HepG2 (cell line): ENCODE data around the gene STK11. TPM values are rescaled to one million over a fixed set of nuclear protein-coding genes. Genes with fewer than 3 reads are reported as not detected.

Source experiments
- AGO1 ChIP-seq: fragments of 200-400 bp; formaldehyde crosslinking; IDR thresholded peaks from 2 replicates; pipeline ENCODE4 v1.6.1; 2017; ENCODE audit warnings: mild to moderate bottlenecking, low read depth, low read length, moderate library complexity; ENCODE audit not compliant: poor library complexity, severe bottlenecking
- ATF7 ChIP-seq, 2 experiments: fragments of 450-650 bp in 1 of 2; sonication (generic) in 1 of 2; formaldehyde crosslinking in 1 of 2; IDR thresholded peaks; 2 replicates each; pipeline versions ENCODE4 v1.4.0 to v1.6.1; 2016 to 2020; ENCODE audit warnings: antibody characterized with exemption in 1 of 2, mild to moderate bottlenecking in 1 of 2, missing genetic modification reagents in 1 of 2
- CBX5 ChIP-seq: sonication (generic); formaldehyde crosslinking; IDR thresholded peaks from 2 replicates; pipeline ENCODE4 v1.4.0; 2020; ENCODE audit warnings: missing genetic modification reagents, borderline replicate concordance
- DMAP1 ChIP-seq: IDR thresholded peaks from 2 replicates; pipeline ENCODE4 v1.6.1; 2016
- FOXP1 ChIP-seq, 2 experiments: fragments of 450-650 bp in 1 of 2; IDR thresholded peaks; 2 replicates each; pipeline ENCODE4 v1.6.1; 2017 to 2018; ENCODE audit warnings: antibody characterized with exemption in 1 of 2
- GABPB1 ChIP-seq: IDR thresholded peaks from 2 replicates; pipeline ENCODE4 v1.6.1; 2016; ENCODE audit warnings: mild to moderate bottlenecking, missing genetic modification reagents, moderate library complexity, missing compliant biosample characterization
- HNF4G ChIP-seq, 2 experiments: sonication (generic) in 1 of 2; formaldehyde crosslinking in 1 of 2; IDR thresholded peaks; 2 replicates each; pipeline versions ENCODE4 v1.4.0 to v1.6.1; 2011 to 2020; ENCODE audit warnings: borderline replicate concordance in 2 of 2, low read depth in 2 of 2, mild to moderate bottlenecking in 2 of 2, low read length in 1 of 2, missing genetic modification reagents in 1 of 2, moderate library complexity in 1 of 2
- KLF11 ChIP-seq: IDR thresholded peaks from 2 replicates; pipeline ENCODE4 v1.6.1; 2016; ENCODE audit warnings: missing compliant biosample characterization
- MAZ ChIP-seq, 2 experiments: sonication (generic) in 1 of 2; formaldehyde crosslinking in 1 of 2; IDR thresholded peaks; 2 replicates each; pipeline versions ENCODE4 v1.5.0 to v1.6.1; 2012 to 2020; ENCODE audit warnings: low read depth in 2 of 2, mild to moderate bottlenecking in 2 of 2, borderline replicate concordance in 1 of 2, improper control_type of control experiment in 1 of 2, low read length in 1 of 2, missing genetic modification reagents in 1 of 2, moderate library complexity in 1 of 2
- NCOA1 ChIP-seq: sonication (generic); formaldehyde crosslinking; IDR thresholded peaks from 2 replicates; pipeline ENCODE4 v1.9.0; 2021; ENCODE audit warnings: missing genetic modification reagents
- NFE2 ChIP-seq: sonication (generic); formaldehyde crosslinking; IDR thresholded peaks from 2 replicates; pipeline ENCODE4 v1.4.0; 2020; ENCODE audit warnings: missing genetic modification reagents
- RBFOX2 ChIP-seq: fragments of 200-400 bp; formaldehyde crosslinking; IDR thresholded peaks from 2 replicates; pipeline ENCODE4 v1.6.1; 2017; ENCODE audit warnings: low read depth, mild to moderate bottlenecking, low read length
- SIN3B ChIP-seq: fragments of 150-350 bp; IDR thresholded peaks from 2 replicates; pipeline ENCODE4 v1.6.1; 2014; ENCODE audit warnings: low read length
- SOX13 ChIP-seq, 3 experiments: fragments of 450-650 bp in 1 of 3; sonication (generic) in 1 of 3; formaldehyde crosslinking in 1 of 3; IDR thresholded peaks in 2 of 3; conservative IDR thresholded peaks in 1 of 3; 2 replicates each; pipeline versions ENCODE4 v1.5.0 to v1.6.1; 2016 to 2020; ENCODE audit warnings: antibody characterized with exemption in 1 of 3, mild to moderate bottlenecking in 1 of 3, missing compliant biosample characterization in 1 of 3, missing genetic modification reagents in 1 of 3, moderate library complexity in 1 of 3
- STAT5B ChIP-seq: sonication (generic); formaldehyde crosslinking; IDR thresholded peaks from 2 replicates; pipeline ENCODE4 v1.4.0; 2020; ENCODE audit warnings: missing genetic modification reagents
- SUZ12 ChIP-seq: fragments of 150-350 bp; IDR thresholded peaks from 2 replicates; pipeline ENCODE4 v1.6.1; 2014; ENCODE audit warnings: low read depth, low read length
- ZBTB7B ChIP-seq: sonication (generic); formaldehyde crosslinking; IDR thresholded peaks from 2 replicates; pipeline ENCODE4 v1.4.0; 2020; ENCODE audit warnings: missing genetic modification reagents
- ZFP41 ChIP-seq: sonication (generic); formaldehyde crosslinking; IDR thresholded peaks from 2 replicates; pipeline ENCODE4 v1.4.0; 2020; ENCODE audit warnings: mild to moderate bottlenecking, missing genetic modification reagents, borderline replicate concordance
- ZNF10 ChIP-seq: sonication (generic); formaldehyde crosslinking; IDR thresholded peaks from 2 replicates; pipeline ENCODE4 v1.4.0; 2020; ENCODE audit warnings: mild to moderate bottlenecking, low read depth, missing genetic modification reagents, borderline replicate concordance
- ZNF607 ChIP-seq: sonication (generic); formaldehyde crosslinking; IDR thresholded peaks from 2 replicates; pipeline ENCODE4 v1.5.1; 2020; ENCODE audit warnings: missing genetic modification reagents, mild to moderate bottlenecking, borderline replicate concordance
- ZNF670 ChIP-seq: sonication (generic); formaldehyde crosslinking; IDR thresholded peaks from 2 replicates; pipeline ENCODE4 v1.8.0; 2022; ENCODE audit warnings: mild to moderate bottlenecking, missing genetic modification reagents, borderline replicate concordance
- ZNF746 ChIP-seq: sonication (generic); formaldehyde crosslinking; IDR thresholded peaks from 2 replicates; pipeline ENCODE4 v1.8.0; 2022; ENCODE audit warnings: mild to moderate bottlenecking, missing genetic modification reagents
- polyA plus RNA-seq, 8 experiments: library from polyadenylated mRNA; depleted of rRNA in 3 of 8; stranded (reverse) in 7 of 8; unstranded in 1 of 8; fragments of >200 nt; fragmentation: Illumina TruSeq in 4 of 8; extraction: Trizol in 4 of 8; gene quantifications; 2 replicates each; pipeline versions ENCODE4 v1.2.1 to v1.2.3, GENCODE V29; 2011 to 2016; ENCODE audit warnings: low read depth in 4 of 8, missing spikeins in 1 of 8, mixed read lengths in 1 of 8; ENCODE audit not compliant: insufficient read depth in 1 of 8
- total RNA-seq, 5 experiments: library from RNA; depleted of rRNA; stranded (reverse); fragments of >200 nt; fragmentation: Illumina TruSeq; extraction: Trizol; gene quantifications; 2 replicates each; pipeline ENCODE4 v1.2.3, GENCODE V29; 2016; ENCODE audit warnings: low read depth in 1 of 5
- TF ChIP-seq, protein P1 (sequence below): IDR thresholded peaks from 2 replicates; pipeline ENCODE4 v1.6.1; 2012; ENCODE audit warnings: low read depth, low read length, improper control_type of control experiment
- TF ChIP-seq, protein P2 (sequence below): sonication (generic); formaldehyde crosslinking; conservative IDR thresholded peaks from 2 replicates; pipeline ENCODE4 v1.4.0; 2020; ENCODE audit warnings: missing genetic modification reagents
- TF ChIP-seq, protein P3 (sequence below): IDR thresholded peaks from 2 replicates; pipeline ENCODE4 v1.6.1; 2012; ENCODE audit warnings: inconsistent platforms

Gene STK11
- total and polyA plus RNA-seq, 2 of the 13 experiments (the other 11 are each of a cell fraction or from before 2014, with no cell fraction given), result 27.5 to 43.6 TPM

DNA sequence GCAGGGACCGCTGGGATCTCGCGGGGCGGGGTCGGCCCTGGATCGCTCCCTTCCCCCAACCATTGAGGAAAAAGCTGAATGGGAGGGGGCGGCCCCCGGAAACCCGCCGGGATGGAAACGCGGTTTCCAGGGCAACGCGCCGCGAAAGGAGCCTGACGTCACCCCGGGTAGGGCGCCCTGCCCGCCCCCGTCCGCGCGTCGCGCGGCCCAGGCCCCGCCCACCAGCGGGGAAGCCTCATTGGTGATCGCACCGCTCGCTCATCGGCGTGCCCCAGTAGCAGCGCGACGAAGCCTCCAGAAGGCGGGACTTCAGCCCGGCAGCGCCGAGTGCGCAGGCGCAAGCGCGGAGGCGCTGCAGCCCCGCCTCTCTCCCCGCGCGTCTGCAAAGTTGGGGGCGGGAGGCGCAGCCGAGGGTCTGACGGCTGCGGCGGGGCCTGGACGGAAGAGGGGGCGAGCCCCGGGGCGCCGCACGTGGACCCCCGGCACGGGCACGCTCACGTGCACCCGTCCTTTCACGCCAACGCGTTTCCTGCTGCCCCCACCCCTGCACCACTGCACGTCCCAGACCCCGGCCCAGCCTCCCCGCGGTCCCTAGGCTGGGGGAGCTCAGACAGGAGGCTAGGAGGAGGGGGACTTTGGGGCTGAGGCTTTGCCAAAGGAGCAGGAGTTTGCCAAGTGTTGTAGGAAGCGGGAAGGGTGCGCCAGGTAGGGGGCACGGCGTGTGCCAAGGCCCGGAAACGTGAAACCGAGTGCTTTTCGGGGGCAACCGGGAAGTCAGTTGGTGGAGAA lies 55.4 kb downstream of the STK11 start (continued):
- no peak for TF ChIP-seq SOX13 (IDR thresholded peaks at IDR 0.05)
- no peak for TF ChIP-seq SOX13 (CRISPR knock-in tag; conservative IDR thresholded peaks at IDR 0.05 in 1 of 2, IDR thresholded peaks at IDR 0.05 in 1 of 2)
- TF ChIP-seq ZFP41 (CRISPR knock-in tag), result no peak; the same call in 1 of the 2 replicates
- TF ChIP-seq, protein P1, sequence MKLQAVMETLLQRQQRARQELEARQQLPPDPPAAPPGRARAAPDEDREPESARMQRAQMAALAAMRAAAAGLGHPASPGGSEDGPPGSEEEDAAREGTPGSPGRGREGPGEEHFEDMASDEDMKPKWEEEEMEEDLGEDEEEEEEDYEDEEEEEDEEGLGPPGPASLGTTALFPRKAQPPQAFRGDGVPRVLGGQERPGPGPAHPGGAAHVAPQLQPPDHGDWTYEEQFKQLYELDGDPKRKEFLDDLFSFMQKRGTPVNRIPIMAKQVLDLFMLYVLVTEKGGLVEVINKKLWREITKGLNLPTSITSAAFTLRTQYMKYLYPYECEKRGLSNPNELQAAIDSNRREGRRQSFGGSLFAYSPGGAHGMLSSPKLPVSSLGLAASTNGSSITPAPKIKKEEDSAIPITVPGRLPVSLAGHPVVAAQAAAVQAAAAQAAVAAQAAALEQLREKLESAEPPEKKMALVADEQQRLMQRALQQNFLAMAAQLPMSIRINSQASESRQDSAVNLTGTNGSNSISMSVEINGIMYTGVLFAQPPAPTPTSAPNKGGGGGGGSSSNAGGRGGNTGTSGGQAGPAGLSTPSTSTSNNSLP, result no peak
- TF ChIP-seq ATF7 (IDR thresholded peaks at IDR 0.05), result peak; percentile 85
- TF ChIP-seq ATF7 (CRISPR knock-in tag; IDR thresholded peaks at IDR 0.05), result peak; percentile 87
- TF ChIP-seq SUZ12, result no peak
- TF ChIP-seq ZNF10 (CRISPR knock-in tag), result no peak
- 0 out of 2 replicates have a peak, but pooled peaks have one; percentile 27 for TF ChIP-seq ZNF746 (CRISPR knock-in tag)
- TF ChIP-seq DMAP1 (CRISPR knock-in tag), result peak; percentile 40; the same call in 1 of the 2 replicates
- TF ChIP-seq NFE2 (CRISPR knock-in tag), result no peak
- TF ChIP-seq NCOA1 (CRISPR knock-in tag), result no peak
- TF ChIP-seq MAZ (IDR thresholded peaks at IDR 0.05; ENCODE audit: borderline replicate concordance, low read depth, low read length), result 0 out of 2 replicates have a peak, but pooled peaks have one; percentile 76
- TF ChIP-seq MAZ (CRISPR knock-in tag; IDR thresholded peaks at IDR 0.05; ENCODE audit: low read depth), result peak; percentile 79
- 0 out of 2 replicates have a peak, but pooled peaks have one; percentile 12 for TF ChIP-seq STAT5B (CRISPR knock-in tag)
- TF ChIP-seq, protein P2, sequence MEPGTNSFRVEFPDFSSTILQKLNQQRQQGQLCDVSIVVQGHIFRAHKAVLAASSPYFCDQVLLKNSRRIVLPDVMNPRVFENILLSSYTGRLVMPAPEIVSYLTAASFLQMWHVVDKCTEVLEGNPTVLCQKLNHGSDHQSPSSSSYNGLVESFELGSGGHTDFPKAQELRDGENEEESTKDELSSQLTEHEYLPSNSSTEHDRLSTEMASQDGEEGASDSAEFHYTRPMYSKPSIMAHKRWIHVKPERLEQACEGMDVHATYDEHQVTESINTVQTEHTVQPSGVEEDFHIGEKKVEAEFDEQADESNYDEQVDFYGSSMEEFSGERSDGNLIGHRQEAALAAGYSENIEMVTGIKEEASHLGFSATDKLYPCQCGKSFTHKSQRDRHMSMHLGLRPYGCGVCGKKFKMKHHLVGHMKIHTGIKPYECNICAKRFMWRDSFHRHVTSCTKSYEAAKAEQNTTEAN (CRISPR knock-in tag), result no peak
- TF ChIP-seq, protein P3, sequence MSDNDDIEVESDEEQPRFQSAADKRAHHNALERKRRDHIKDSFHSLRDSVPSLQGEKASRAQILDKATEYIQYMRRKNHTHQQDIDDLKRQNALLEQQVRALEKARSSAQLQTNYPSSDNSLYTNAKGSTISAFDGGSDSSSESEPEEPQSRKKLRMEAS, result peak; percentile 35; the same call in 1 of the 2 replicates
- peak; percentile 93 for TF ChIP-seq AGO1
- peak; percentile 70; the same call in 1 of the 2 replicates for TF ChIP-seq ZNF607 (CRISPR knock-in tag)
- peak; percentile 51 for TF ChIP-seq RBFOX2
- no peak for TF ChIP-seq FOXP1 (IDR thresholded peaks at IDR 0.05)
- TF ChIP-seq FOXP1 (CRISPR knock-in tag; IDR thresholded peaks at IDR 0.05), result 0 out of 2 replicates have a peak, but pooled peaks have one; percentile 2
- TF ChIP-seq ZNF670, result peak; percentile 15; the same call in 1 of the 2 replicates
- TF ChIP-seq GABPB1, result peak; percentile 84
- TF ChIP-seq KLF11 (CRISPR knock-in tag), result no peak
- TF ChIP-seq ZBTB7B, result peak; percentile 74; the same call in 1 of the 2 replicates
- TF ChIP-seq CBX5, result no peak
- no peak for TF ChIP-seq HNF4G (IDR thresholded peaks at IDR 0.05; ENCODE audit: borderline replicate concordance, low read depth, low read length)
- peak; percentile 33; the same call in 1 of the 2 replicates for TF ChIP-seq HNF4G (CRISPR knock-in tag; IDR thresholded peaks at IDR 0.05; ENCODE audit: borderline replicate concordance, low read depth)
- 0 out of 2 replicates have a peak, but pooled peaks have one; percentile 31 for TF ChIP-seq SIN3B
